HG02943 (cell line): ENCODE results near the gene PTGDR.

Source experiments
- ATAC-seq: cut with Tn5 transposase; IDR thresholded peaks from one replicate; pipeline ENCODE4 v1.9.1; 2021; ENCODE audit warnings: mild to moderate bottlenecking, low read depth, moderate library complexity; ENCODE audit not compliant: unreplicated experiment

Gene PTGDR

DNA sequence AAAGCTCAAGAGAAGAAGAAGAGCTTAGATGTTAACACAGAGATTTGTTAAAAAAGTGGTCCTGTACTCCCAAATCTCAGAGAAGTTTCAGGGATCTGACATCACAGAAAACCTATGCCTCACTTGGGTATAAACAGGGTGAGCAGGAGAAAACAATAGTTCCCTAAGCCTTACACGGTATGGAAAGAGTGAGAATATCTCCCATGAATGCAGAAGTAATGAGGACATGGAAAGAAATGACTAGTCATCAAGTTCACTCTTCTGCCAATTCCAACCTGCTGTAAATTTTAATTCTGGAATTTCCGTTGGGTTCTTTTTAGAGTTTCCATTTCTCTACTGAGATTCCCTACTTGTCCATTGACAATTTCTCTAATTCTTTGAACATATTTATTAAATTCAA, 40.4 kb downstream of the PTGDR start:
- no peak for ATAC-seq

DNA sequence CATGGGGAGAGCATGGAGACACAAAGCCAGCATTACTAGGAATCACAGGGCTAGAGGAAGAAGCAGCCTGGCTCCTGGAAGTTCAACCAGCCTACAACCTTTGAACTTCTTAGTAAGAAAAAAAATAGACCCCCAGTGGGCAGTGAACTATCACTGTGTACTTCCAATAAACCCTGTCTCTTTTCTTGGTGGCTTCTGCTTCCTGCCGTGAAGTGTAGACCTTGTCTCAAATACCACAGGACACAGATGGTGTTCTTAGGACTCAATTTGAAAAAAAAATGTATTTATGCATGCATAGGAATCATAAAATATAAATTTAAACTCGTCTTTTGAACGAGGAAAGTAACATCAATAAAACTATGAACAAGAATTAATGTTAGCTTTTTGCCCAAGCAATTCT, 43.0 kb downstream of the PTGDR start:
- no peak for ATAC-seq

DNA sequence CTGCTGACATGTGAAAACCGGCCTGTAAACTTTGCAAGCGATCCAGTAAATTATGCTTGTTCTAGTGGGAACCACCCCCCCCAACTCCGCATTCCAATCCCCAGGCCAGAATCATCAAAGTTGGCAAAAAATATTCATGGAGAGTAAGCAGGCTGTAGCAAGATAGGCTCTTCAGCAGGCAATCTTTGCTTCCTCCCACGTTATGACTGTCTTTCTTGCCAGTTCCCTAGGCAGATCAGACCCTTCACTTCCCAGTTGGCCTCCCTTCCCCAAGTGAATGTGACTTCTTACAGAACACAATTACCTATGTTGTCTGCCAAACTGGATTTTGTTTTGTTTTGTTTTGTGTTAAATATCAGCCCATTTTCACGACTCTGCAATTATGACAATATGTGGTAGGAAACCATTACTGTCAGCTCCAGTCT, 45.4 kb downstream of the PTGDR start:
- ATAC-seq = no peak

DNA sequence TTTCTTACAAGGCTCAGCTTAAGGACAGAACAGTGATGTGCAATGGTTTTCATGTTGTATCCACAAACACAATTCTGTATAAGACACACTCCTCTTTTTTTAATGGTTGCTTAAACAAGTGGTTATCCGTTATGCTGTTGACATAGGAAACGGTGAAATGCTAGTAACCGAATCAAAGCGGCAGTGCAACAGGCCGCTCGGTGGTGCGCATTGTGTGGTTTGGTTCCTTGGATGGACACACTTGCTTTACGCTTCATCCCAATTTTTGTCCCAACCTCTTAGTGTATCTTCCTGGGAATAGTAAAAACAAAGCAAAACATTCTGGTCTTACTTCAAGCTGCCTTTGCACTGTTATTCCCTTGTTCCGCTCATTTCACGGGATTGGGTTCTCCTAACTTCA, 46.0 kb downstream of the PTGDR start:
- no peak for ATAC-seq

DNA sequence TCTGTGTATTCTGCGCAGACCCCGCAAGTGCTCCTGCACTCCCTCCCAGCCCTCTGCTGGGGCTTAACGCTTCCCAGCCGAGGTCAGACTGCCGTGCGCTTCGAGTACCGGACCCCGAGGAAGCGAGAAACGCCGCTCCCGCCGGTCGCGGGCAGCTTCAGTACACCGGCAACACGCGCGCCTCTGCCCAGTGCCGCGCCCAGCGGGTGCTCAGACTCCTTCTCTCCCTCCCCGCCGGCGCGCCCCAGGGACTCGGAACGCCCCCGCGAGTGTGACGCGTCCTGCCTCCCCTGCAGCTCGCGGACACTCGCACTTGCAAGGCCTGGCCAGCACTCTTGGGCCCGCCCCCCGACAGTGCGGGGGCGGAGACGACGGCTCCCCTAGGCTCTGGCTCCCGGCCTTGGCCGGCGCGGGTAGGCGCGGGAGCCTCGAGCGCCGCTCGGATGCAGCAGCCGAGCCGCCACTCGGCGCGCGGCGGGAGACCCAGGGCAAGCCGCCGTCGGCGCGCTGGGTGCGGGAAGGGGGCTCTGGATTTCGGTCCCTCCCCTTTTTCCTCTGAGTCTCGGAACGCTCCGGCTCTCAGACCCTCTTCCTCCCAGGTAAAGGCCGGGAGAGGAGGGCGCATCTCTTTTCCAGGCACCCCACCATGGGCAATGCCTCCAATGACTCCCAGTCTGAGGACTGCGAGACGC, 46.6 kb downstream of the PTGDR start, which contains the start of gene PTGER2:
PTGER2 (plus strand) TSS at position 410 of the 692 bp plus-strand sequence; CDS start at position 647, 237 bp downstream.
- peak; percentile 50 for ATAC-seq

DNA sequence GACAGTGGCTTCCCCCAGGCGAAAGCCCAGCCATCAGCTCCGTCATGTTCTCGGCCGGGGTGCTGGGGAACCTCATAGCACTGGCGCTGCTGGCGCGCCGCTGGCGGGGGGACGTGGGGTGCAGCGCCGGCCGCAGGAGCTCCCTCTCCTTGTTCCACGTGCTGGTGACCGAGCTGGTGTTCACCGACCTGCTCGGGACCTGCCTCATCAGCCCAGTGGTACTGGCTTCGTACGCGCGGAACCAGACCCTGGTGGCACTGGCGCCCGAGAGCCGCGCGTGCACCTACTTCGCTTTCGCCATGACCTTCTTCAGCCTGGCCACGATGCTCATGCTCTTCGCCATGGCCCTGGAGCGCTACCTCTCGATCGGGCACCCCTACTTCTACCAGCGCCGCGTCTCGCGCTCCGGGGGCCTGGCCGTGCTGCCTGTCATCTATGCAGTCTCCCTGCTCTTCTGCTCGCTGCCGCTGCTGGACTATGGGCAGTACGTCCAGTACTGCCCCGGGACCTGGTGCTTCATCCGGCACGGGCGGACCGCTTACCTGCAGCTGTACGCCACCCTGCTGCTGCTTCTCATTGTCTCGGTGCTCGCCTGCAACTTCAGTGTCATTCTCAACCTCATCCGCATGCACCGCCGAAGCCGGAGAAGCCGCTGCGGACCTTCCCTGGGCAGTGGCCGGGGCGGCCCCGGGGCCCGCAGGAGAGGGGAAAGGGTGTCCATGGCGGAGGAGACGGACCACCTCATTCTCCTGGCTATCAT, 47.3 kb downstream of the PTGDR start:
- ATAC-seq = no peak

DNA sequence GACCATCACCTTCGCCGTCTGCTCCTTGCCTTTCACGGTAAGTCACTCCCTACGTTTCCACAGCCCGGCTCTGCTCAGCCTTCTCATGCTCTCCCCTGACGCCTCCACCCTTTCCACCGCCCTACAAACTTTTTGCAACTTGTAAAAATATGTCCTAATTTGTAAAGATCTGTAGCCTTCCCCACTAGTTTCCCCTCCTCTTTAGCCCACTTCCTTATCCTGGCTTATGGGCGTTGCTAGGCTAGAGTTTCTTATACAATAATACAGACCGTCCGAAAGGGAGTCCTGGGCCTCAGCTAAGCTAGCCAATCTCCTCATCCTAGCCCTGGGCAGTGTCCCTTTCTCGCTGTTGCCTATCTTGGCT, 47.8 kb downstream of the PTGDR start:
- no peak for ATAC-seq

DNA sequence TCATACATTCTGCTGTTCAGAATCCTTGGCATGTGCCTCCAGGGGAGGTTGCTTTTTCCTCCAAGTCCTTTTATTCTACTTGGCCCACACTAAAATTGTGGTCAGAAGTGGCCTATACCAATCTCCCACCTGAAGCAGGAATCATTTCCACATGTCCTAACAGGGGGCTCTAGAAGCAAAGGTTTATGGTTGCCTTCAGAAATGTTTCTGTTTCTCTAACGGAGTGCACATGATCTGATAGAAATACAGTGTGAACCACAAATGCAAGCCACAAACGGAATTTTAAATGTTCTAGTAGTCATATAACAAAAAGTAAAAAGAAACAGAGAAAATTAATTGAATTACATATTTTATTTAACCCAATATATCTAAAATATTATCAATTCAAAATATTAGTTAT, 50.6 kb downstream of the PTGDR start:
- no peak for ATAC-seq

DNA sequence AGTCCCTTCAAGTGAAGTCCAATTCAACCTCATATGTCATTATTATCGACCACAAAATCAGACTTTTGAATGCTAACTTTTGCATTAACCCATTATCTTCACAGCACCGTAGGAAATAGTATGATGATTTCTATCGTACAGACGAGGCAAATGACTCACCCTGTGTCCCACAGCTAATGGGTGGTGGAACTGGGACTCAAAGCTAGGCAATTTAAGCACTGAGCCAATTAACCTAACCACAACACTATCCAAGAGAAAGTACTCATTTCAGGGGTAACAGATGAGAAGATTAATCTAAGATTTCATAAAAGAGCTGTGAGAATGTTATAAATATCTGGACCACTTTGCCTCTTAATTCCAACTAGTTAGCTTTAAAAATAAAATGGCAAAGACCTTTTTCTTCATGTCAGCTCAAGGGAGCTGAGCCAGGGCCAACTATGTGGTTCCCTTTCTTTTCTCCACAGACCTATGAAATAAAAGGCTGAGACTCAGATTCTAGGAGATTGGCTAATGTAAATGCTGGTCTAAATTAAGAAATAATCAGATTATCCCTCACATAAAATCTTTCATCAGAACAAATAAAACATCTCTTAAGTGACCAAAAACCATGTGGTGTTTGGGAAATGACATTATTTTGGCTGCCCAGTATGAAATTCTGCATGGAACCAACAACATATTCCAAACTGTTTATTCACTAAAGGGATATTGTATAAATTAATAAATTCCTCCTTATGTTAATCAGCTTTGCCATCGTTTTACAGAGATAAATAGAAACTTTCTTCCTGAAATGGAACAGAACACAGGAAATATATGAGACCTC, 51.5 kb downstream of the PTGDR start:
- no peak for ATAC-seq

DNA sequence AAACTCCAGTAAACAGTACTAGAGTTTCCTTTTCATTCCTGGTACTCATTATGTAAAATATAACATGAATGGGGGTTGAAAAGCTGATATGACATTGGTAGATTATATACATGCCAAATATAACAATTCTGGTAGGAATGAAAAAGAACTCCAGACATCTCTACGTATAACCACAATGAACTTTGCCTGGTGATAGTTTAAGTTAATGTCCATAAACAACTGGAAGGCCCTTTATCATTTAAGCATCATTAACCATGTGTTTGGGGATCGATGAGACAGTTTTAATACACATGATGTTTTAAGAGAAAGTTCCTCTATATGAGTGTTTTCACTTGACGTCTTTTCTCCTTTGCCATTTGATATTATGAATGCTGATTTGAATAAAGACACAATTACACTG, 52.4 kb downstream of the PTGDR start:
- ATAC-seq = no peak

DNA sequence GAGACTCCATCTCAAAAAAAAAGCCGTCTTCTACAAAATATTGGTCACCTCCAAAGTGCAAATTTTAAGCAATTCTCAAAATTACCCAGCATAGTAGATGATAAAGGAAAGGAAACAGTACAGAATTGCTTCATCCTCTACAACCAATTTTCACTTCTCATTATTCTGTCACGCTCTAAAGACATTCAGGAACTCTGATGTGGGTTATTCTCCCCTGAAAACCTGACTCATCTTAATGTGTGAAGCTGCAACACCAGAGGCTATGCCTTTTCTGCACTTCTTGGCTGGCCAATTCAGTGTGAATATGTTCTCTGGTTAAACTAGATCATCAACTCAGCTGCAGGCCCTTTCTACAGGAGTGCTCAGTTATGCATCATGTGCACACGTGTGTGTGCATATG, 57.6 kb downstream of the PTGDR start:
- ATAC-seq = peak; percentile 92

DNA sequence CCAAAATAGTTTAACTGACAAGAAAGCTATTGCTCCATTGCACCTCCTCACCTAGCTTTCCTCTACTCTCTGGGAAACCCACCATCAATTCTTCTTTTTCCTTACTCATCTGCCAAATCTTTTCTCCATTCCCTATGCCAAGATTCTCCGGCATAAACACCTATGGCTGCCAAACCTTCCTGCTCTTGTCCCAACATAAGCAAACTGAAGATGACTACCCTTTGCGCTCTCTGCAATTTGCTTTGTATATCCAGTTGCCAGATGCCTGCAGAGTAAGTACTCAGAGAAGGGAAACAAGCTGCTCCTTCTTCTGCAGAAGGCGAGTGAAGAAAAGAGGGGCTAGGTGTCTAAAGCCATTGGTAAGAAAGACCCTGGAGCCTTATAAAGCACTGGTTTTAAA, 58.1 kb downstream of the PTGDR start:
- no peak for ATAC-seq
